ENCODE results near the gene KDELR3. TPM values are rescaled to one million over a fixed set of nuclear protein-coding genes. Genes with fewer than 3 reads are reported as not detected.

KDELR3 gene
- total and polyA plus RNA-seq, 12 donors: 3.7 to 18.0 (median 8.7) TPM

DNA sequence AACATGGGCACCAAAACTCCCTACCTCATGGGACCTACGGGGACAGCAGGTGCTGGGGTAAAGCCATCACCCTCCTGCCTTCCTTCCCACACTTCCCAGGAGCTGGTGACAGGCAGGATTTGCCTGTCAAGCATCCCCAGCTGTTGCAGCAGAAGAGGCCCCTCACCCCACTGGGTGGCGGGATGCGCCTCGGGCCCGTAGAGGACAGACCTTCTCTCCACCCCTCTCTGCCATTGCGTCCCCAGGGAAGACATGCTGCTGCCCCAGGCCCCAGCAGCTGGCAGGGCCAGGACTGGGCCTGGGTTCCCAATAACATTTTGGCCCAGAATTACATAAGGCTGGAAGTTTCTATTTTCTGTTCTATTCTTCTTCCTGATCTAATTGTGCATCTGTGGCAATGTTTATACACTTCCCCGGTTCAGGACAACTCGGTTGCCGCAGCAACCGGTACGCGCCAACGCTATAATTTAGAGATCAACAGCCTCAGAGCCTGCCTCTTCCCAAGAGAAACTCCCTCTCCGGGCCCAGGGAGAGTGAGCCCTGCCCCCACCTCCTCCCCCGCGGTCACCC is 38.3 kb upstream of the KDELR3 start:
- H3K27ac ChIP-seq: no peak overlapping the region
- intact Hi-C loops (cut with DNase I): no loop called here
- no peaks in the 10 kb centered on the region for H3K36me3 ChIP-seq (replicated peaks in 1 of 2)
- no peaks in the 10 kb centered on the region for H3K27me3 ChIP-seq
- H3K4me1 ChIP-seq (replicated peaks in 1 of 2): no peaks in the 10 kb centered on the region
- TF ChIP-seq CTCF (IDR thresholded peaks at IDR 0.05) (no peak), POLR2A (IDR thresholded peaks at IDR 0.05) (no peak)
- DNase-seq: no peak
- no peaks in the 10 kb centered on the region for H3K9me3 ChIP-seq (replicated peaks in 1 of 3)
- H3K4me3 ChIP-seq: no peak overlapping the region
- WGBS, 4 donors: 70 to 81% (median 77%) methylated on average over 16 of the region's 16 CpGs

- peak in 1 of 2 donors; percentile 14 for TF ChIP-seq POLR2A (IDR thresholded peaks at IDR 0.05)
- no peak for TF ChIP-seq CTCF (IDR thresholded peaks at IDR 0.05)
- intact Hi-C loops (cut with DNase I): no loop called here
- 73 to 79% (median 76%) methylated on average over 8 to 12 of the region's 12 CpGs for WGBS, 4 donors
- Histone ChIP-seq H3K36me3 (replicated peaks in 1 of 2) (no peaks in the 10 kb centered on the region), H3K9me3 (replicated peaks in 1 of 3) (no peaks in the 10 kb centered on the region), H3K27me3 (no peaks in the 10 kb centered on the region), H3K4me3 (no peak overlapping the region), H3K4me1 (replicated peaks in 1 of 2) (no peaks in the 10 kb centered on the region), H3K27ac (peak overlapping the region in 4 of 5 donors; percentile 26 to 75 (median 34))
- peak; percentile 55 to 87 (median 72) for DNase-seq
Observed at GRCh38 chr22:38431266-38432010, 36.5 kb upstream of the KDELR3 start.

DNA sequence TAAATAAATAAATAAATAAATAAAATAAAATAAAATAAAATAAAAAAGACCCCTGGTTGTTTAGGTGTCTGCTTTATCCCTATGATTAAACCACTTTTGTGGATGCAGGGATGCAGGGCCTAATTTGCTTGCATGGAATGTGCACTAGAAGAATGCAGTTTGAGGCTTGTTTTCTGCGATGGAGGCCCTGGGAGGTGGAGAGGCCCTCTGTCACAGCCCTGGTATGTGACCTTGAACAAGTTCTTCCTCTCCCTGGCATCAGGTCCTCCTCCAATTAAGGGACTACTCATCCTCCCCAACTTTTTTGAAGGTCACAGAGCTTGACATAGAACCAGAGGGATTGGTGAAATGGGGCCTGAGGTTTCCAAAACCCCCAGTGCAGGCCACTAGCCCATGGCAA is 35.6 kb upstream of the KDELR3 start:
- Histone ChIP-seq H3K4me3 (no peak overlapping the region), H3K4me1 (replicated peaks in 1 of 2) (no peaks in the 10 kb centered on the region), H3K27ac (no peak overlapping the region), H3K9me3 (replicated peaks in 1 of 3) (no peaks in the 10 kb centered on the region), H3K27me3 (no peaks in the 10 kb centered on the region), H3K36me3 (replicated peaks in 1 of 2) (no peaks in the 10 kb centered on the region)
- TF ChIP-seq POLR2A (IDR thresholded peaks at IDR 0.05) (no peak), CTCF (IDR thresholded peaks at IDR 0.05) (no peak)
- intact Hi-C loops (cut with DNase I): no loop called here
- 42 to 62% (median 50%) methylated on average over 1 of the region's 1 CpG for WGBS, 4 donors
- peak in 3 of 7 donors; percentile 24 to 55 (median 39) for DNase-seq

GRCh38 chr22:38433871-38434270 is 34.0 kb upstream of the KDELR3 start:
- H3K27ac ChIP-seq: no peak overlapping the region
- H3K4me3 ChIP-seq: no peak overlapping the region
- DNase-seq: no peak
- H3K9me3 ChIP-seq (replicated peaks in 1 of 3): no peaks in the 10 kb centered on the region
- H3K4me1 ChIP-seq (replicated peaks in 1 of 2): no peaks in the 10 kb centered on the region
- H3K27me3 ChIP-seq: no peaks in the 10 kb centered on the region
- intact Hi-C loops (cut with DNase I): no loop called here
- TF ChIP-seq POLR2A (IDR thresholded peaks at IDR 0.05) (no peak), CTCF (IDR thresholded peaks at IDR 0.05) (no peak)
- WGBS, 4 donors: 72 to 85% (median 78%) methylated on average over 6 to 8 of the region's 8 CpGs
- no peaks in the 10 kb centered on the region for H3K36me3 ChIP-seq (replicated peaks in 1 of 2)
